GM18907 (cell line): ENCODE measurements around the gene SVIL.
"Not testable (repeated sequence)": the region's sequence is repeated elsewhere in the genome, so short reads cannot be mapped to it uniquely, and the experiment has no call there.

Experiments used
- ATAC-seq: cut with Tn5 transposase; IDR thresholded peaks from one replicate; pipeline ENCODE4 v1.9.1; 2021; ENCODE audit warnings: mild to moderate bottlenecking, moderate library complexity; ENCODE audit not compliant: unreplicated experiment

Gene SVIL

DNA sequence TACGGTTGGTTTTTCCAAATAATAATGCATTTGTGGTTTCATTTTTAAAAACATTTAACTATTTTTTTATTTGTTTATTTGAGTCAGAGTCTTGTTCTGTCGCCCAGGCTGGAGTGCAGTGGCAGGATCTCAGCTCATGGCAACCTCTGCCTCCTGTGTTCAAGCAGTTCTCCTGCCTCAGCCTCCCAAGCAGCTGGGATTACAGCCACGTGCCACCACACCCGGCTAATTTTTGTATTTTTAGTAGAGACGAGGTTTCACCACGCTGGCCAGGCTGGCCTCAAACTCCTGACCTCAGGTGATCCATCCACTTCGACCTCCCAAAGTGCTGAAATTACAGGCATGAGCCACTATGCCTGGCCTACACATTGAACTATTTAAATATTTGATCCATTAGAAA lies 28.1 kb downstream of the SVIL start:
- not testable (repeated sequence) for ATAC-seq

DNA sequence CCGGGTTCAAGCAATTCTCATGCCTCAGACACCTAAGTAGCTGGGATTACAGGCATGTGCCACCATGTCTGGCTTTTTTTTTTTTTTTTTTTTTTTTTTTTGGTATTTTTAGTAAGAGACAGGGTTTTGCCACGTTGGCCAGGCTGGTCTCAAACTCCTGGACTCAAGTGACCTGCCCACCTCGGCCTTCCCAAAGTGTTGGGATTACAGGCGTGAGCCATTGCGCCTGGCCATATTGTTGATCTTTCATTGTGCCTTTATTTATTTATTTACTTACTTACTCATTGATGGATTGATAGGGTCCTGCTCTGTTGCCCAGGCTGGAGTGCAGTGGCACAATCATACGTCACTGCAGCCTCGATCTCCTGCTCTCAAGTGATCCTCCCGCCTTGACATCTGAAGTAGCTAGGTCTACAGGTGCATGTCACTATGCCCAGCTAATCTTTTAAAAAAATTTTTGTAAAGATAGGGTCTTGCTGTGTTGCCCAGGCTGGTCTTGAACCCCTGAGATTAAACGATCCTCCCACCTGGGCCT lies 30.4 kb downstream of the SVIL start:
- ATAC-seq = no peak

DNA sequence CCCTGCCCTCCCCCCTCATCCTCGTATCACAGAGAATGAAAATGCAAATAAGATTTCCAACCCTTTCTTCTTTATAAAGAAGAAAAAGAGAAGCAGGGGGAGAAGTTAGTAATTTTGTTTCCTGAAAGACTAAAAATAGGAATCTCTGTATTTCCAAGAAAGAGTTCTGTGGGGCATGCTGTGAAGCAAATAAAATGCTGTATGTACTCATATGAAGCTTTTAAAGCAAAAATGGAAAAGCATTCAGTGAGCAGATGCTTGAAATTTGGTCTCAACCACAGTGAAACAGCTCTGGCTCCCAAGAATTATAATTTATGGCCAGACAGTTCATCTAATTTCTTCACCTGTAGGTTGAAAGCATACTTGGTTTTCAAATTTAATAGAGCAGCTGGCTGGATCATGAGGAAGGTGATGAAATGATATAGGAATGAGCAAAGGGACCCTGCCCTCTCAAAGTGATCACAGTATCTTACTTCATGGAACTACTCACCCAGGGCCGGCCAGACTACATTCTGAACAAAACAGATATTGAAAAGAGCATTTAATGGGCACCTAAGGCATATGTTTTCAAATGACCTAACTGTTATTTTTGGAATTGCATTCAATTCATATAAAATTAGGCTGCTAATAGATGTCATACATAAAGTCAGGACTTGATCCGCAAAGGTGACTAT lies 31.4 kb downstream of the SVIL start:
- no peak for ATAC-seq

DNA sequence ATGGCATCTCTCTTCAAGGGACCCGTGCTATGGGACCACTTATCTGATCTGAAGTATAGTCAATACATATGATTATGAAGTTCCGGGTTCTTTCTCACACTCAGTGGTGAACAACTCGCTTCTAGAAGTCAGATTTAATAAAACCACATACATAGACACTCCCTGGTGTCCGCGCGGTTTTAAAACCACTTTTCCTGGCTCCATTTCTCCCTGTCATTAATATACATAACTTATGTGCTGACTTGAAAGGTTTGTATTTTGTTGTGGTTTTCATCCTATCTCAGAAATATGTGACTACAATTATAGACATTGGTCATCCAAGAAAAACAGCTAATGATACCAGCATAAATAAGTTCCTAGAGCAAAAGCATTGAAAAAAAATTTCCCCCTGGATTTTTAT lies 34.0 kb downstream of the SVIL start:
- ATAC-seq = no peak

DNA sequence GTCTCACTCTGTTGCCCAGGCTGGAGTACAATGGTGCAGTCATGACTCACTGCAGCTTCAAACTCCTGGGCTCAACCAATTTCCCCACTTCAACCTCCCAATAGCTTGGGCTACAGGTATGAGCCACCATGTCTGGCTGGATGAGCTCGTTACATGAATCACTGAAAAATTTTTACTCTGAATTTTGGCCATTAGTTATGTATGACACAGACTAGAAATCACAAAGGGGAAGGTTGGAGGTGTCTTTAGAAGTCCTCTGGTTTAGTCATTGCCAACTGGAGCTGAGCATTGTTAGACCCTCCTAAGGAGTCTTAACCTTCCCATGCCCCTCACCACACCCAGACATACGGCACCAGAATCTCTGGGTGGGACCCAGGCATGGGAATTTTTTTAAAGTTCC lies 34.7 kb downstream of the SVIL start:
- no peak for ATAC-seq

DNA sequence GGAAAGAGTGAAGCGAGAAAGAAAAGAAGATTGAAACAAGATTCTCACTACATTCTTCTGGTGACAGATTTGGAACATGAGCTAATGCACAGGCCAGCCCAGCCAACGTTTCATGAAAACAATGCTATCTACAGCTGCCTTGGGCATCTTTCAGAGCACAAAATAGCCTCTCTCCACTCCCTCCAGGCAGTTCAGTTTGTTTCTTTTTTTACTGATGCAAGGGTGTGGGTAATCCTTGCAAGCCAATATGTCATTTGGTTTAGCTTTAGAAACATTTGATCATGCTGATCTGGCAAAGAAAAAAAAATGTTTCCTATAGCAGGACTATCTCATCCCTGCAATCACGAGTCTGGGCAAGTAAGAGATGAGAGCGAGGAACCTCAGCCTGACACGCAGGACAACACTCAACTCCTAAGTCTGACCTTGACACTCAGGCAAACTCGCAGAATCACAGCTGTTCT lies 35.9 kb downstream of the SVIL start:
- ATAC-seq = no peak

DNA sequence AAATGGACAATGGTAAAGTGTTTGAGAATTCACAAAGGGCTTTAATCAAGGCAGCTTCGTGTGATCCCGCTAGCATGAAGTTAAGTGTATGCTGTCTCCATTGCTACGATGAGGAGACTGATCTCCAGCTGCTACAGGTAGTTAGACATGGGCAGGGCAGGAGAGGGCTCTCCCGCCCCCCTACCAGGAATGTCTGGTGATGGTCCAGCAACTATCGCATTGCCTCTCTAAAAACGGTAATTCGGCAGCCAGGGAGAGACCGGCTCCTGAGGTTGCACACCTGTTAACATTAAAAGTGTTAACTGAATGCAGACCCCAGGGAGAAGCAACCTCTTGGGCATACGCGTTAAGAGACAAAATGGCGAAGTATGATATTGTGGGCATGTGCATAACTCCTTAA lies 37.9 kb downstream of the SVIL start:
- ATAC-seq = no peak

DNA sequence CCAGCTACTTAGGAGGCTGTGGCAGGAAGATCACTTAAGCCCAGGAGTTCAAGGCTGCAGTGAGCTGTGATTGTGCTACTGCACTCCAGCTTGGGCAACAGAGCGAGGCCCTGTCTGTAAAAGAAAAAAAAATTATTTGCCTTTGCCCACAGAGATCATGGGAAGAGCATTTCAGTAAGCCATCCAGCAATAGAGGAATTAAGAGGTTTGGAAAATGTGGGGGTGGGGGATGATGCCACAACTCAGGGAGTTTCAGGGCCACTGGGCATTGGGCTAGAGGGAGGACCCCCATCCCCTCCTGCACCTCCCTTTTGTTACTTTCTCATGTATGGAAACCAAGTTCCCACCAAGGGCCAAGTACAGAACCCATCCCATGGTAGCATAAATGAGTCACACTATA lies 38.4 kb downstream of the SVIL start:
- ATAC-seq = no peak

DNA sequence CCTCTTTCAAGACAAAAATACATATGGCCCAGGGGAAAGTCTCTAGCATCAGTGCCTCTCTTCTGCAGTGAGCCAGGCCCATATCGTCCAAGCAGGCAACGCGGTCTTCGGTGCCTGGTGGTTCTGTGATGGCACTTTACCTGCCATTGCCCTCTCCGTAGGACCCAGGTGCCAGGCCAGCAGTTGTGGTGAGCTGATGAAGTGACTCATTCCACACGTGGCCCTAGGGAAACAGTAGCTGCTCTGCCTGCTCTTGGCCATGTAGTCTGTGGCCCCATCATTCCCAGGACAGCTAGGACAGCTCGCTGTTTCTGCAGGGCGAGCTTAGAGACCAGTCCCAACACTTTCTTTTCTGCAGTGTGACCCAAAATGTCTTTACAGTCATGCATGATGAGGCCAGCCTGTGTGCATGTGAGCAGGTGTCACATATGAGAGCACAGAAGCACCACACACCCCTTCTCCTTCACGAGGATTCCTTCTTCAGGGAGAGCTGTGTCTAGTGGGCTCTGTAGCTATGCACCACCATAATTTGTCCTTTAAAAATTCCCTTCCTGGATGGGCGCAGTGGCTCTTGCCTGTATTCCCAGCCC lies 39.0 kb downstream of the SVIL start:
- ATAC-seq = no peak

DNA sequence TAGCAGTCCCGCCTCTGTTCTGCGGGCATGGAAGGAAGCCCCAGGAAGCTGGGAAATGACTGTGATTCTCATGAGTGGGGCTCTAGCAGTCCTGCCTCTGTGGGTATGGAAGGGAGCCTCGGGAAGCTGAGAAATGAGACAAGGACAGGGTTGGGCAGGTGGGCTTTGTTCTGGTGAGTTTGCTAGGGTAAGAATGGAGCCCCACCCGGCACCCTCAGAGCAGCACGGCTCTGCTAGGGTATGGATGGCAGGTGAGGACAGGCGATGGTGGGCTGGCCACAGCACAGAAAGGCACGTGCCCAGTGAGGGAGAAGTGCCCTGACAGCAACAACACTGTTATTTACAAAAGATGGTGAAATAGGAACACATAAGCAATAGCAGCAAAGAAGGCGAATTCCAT lies 39.6 kb downstream of the SVIL start:
- ATAC-seq = no peak

DNA sequence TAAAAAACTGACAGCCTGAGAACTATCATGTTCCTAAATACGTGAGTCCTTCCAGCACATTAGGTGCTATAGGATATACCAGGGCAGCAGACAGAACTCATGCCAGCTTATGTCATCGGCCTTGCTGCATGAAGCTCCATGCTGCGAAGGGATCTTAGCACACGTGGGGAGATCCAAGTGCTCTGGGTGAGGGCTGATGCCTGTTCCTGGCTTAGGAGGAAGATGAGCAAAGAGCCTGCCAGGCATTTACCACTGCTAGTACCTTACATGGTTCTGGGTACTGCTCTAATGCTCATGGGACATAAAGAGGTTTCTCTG lies 43.2 kb downstream of the SVIL start:
- ATAC-seq = no peak

DNA sequence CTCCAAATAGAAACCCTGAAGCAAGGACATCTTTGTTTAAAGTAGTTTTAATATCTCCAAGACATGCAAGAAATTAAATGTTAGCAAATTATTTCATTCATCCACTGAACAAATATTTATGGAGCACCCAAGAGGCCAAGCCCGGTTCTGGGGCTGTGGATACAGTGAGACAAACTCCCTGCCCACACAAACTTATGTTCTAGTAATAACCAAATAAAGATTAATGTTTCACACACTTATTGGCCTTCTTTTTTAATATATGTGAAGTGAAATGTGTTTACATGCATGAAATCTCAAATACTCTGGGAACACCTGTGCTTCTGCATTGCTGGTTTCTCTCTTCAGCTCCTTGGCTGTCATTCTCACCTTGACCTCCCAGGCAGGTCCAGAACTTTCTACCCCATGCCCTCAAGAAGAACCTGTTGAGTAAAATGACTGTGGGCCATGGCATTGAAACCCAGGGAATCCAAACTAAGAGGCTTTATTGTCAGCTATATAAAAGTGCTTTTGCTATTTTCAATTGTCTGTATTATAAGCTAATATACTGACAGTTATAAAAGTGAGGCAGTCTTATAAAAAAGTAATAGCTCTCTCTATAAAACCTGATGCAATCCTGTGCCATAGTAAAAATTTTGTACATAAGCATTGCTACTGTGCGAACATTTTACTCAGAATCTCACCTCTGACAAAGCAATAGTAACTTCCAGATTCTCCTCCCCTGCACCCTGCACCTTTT lies 43.7 kb downstream of the SVIL start:
- ATAC-seq = no peak

DNA sequence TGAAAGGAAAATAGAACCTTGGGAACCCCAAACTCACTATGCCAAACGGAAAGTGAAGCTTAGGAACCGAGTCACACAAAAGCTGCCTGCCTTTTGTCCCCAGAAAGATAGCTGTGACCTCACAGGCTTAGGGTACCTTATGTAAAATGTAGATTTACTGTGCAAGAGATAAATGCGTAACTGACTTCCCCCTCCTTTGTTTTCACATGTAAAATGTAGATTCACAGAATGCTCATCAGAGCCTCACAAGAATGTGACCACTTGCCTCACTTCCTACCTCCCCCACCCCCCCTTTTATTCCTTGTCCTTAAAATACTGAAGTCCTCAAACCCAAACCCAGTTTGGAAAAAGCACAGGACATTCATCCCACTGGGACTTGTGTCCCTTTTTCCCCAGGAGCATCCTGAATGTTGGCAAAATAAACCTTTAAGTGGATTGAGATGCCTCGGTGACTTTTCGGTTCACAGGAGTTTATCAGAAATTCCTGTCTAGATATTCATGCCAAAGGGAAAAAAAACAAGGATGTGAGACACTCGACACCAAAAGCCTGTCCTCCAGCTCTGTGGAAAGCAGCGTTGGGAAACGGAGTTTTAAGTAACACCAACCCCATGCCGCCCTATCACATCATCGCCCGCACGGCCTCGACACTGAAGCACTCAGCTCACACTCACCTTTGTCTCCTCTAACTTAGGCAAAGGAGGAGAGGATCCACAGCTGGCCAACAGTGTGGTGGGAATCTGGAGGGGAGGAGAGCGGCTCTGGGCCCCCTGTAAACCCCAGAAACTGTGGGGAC lies 45.9 kb downstream of the SVIL start:
- ATAC-seq = no peak

DNA sequence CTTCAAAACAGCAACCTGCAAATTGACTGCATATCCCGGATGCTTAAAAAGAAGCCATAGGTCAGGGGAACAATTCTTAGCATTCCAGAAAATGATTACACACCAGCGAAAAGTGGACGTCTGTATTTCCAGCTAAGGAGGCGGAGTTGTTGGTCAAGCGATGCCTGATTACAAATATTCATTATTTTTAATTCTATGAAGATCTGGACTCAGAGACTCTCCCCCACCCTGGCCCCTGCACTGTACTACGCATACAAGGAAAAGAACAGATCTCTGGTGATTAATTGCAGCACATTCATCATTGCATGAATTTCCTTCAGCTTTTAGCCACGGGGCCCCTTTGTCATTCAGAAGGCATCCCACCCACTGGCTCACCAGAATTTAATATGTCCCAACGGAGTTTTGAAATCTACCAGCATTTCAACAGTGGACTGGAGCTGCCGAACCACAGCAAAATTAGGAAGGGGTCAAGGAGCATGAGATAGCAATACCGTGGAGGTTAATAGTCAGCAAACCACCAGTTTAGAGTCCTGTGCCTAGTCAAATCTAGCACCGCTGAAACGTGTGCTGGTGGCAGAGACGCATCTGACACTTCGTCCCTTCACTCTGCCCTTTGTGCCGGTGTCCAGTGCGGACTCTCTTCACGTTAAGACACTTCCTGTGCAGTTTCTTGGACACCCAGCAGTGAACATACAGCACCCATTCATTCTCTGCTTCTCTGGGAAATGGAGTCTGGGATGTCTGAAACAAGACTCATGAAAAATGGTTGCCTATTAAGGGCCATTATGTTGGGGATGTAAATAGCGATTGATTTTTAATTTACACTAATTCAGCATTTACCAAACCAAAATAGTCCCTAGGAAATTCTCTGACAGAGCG lies 46.8 kb downstream of the SVIL start:
- not testable (repeated sequence) for ATAC-seq

DNA sequence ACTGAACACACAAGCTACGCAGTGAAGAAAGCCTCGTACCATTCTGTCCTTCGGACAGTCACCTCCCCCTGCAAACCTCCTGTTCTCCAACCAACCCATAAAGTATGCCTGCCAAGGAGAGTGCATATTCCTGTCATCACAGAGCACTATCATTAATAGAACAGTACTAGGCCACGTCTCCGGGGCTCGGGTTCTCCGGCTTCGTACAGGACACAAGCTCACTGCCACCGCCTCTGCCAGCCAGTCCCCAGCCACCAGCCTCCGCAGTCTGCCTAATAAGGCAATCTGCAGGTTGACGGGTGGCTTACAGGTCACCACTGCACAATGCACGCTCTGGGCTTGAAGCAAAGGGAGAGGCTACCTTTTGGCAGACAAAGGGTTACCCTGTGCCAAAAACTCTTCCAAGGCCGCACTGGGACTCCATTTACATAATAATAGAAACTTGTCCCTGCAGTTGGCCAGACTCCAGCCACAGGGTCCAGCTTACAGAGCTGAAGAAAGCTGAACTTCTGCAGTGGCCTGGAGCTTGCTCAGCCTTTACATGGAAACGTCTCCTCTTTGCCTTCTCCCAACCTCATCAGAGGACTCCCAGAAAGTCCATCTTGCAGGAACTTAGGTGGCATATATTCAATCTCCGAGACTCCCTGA lies 47.5 kb downstream of the SVIL start:
- not testable (repeated sequence) for ATAC-seq

DNA sequence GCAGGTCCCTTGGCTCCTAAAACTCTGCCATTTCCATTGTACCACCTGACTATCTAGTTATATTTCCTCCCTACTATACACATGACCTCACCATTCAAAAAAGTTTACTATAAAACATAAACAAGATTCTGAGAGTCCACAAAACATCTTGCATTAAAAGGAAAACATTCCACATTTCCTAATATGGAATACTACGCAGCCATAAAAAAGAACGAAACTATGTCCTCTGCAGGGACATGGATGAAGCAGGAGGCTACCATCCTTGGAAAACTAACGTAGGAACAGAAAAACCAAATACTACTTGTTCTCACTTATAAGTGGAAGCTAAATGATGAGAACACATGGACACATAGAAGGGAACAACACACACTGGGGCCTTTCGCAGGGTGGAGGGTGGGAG lies 48.3 kb downstream of the SVIL start:
- no peak for ATAC-seq

DNA sequence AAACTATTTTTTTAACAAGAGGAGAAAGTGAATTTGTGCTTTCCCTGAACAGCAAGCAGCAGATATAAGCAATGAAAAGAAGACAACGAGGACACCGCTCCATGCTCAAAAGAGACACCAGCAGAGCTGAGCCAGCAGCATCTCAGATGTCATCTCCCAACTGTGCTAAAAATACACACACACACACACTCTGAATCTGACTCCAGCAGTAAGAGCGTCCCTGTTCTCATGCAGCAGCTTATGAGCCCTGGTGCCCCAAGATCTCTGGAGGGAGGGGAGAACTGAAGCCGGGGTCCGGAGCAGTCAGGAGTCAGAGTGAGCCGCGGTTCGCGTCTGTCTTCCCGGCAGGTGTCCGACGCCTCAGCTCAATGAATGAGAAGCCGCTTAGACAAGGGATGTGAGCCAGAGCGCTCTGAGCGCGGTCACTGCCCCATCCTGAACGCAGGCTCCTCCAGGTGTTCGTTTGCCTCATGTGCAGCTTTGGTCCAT lies 49.2 kb downstream of the SVIL start:
- ATAC-seq = no peak

DNA sequence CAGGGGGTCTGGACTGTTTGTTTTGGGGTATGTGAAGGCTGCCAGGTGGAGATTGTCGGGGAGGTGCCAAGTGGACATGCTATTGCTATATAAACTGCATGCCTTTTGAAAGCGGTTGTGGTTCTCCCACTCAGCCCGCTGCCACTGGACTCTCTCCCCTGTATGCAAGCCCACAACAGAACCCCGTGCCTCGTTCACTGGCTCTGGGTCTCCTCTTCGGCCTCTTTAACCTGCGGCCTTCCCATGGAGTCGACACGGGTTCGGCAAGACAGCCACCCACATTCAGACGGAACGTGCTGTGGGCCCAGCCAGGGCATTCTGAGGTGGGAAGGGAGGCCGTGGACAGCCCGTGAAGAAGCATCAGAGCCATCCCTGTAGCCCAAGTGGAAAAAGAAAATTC lies 50.3 kb downstream of the SVIL start:
- ATAC-seq = no peak

DNA sequence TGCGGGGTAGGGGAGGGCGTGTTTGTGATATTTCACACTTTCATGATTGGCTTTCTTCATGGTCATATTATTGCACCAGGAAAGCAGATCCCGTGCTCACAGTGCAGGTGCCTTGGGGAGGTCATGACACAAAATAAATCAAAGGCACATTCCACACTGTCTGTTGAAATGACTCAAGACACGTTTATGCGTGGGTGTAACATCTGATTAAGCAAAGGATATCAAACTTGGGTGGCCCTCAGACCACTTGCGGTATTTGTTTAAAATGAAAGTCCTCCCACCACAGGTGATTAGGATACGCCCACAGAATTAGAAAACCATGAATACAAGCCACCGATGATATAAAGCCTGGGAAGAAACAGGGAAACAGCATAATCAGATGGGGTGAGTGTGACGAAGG lies 51.1 kb downstream of the SVIL start:
- ATAC-seq = no peak

DNA sequence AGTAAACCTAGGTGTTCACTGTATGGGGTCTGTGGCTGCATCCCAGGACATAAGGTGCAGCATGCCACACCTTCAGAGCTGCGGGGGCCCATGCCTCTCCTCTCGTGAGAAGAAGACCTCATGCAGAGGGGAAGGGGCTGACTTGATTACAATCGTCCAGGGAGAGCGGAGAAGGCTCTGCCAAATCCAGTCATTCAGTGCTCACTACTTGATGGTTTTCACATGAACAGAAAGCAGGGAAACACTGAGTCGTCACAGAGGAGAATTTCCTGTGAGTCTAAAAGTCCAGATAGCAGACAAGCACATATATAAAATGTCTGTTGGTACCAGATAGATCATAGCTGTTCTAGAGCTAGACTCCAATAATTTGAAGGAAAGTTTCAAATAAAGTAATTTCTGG lies 52.0 kb downstream of the SVIL start:
- ATAC-seq = not testable (repeated sequence)
